Epithelial cell of prostate (primary cell): ENCODE measurements around the gene SLC32A1.

Source experiments
- DNase-seq: peaks from one replicate; pipeline ENCODE4 v3.0.0-alpha.2; 2011; ENCODE audit warnings: low read depth, low spot score
- H3K27ac ChIP-seq: fragments of 450-650 bp; 2 replicates; pipeline ENCODE4 v1.5.1; 2017; ENCODE audit warnings: mild to moderate bottlenecking

SLC32A1 gene

GRCh38 chr20:38748097-38748860 is 24.0 kb downstream of the SLC32A1 start, which contains the start of gene ACTR5:
TSS of gene ACTR5 (plus strand) at chr20:38748460. CDS start at chr20:38748479, 19 bp downstream.
- peak; percentile 40 for DNase-seq
- peak within 1 kb of the TSS; percentile 76 for H3K27ac ChIP-seq

- no peak for DNase-seq
- peak overlapping the region; percentile 76 for H3K27ac ChIP-seq
Observed at GRCh38 chr20:38748861-38749149, 24.5 kb downstream of the SLC32A1 start.

GRCh38 chr20:38751360-38751976 is 27.2 kb downstream of the SLC32A1 start:
- H3K27ac ChIP-seq = no peak overlapping the region
- no peak for DNase-seq

GRCh38 chr20:38752029-38752428 is 27.7 kb downstream of the SLC32A1 start:
- no peak overlapping the region for H3K27ac ChIP-seq
- no peak for DNase-seq

- no peak for DNase-seq
Observed at GRCh38 chr20:38754924-38755323, 30.6 kb downstream of the SLC32A1 start.

GRCh38 chr20:38755324-38755910 is 31.1 kb downstream of the SLC32A1 start:
- H3K27ac ChIP-seq = no peak overlapping the region
- no peak for DNase-seq

More at GRCh38 chr20:38754924-38755323, 30.6 kb downstream of the SLC32A1 start:
- H3K27ac ChIP-seq = no peak overlapping the region

GRCh38 chr20:38757145-38757775 is 33.0 kb downstream of the SLC32A1 start:
- no peak for DNase-seq
- no peak overlapping the region for H3K27ac ChIP-seq

GRCh38 chr20:38759106-38759505 is 34.8 kb downstream of the SLC32A1 start:
- no peak for DNase-seq
- no peak overlapping the region for H3K27ac ChIP-seq

- DNase-seq = no peak
- no peak overlapping the region for H3K27ac ChIP-seq
Observed at GRCh38 chr20:38760978-38761377, 36.7 kb downstream of the SLC32A1 start.

- no peak for DNase-seq
- no peak overlapping the region for H3K27ac ChIP-seq
Observed at GRCh38 chr20:38762174-38762573, 37.9 kb downstream of the SLC32A1 start.

GRCh38 chr20:38763616-38764015 is 39.3 kb downstream of the SLC32A1 start:
- H3K27ac ChIP-seq = no peak overlapping the region
- no peak for DNase-seq

GRCh38 chr20:38764567-38765318 is 40.5 kb downstream of the SLC32A1 start:
- peak overlapping the region; percentile 48 for H3K27ac ChIP-seq
- DNase-seq = peak; percentile 86

- no peak overlapping the region for H3K27ac ChIP-seq
- DNase-seq = no peak
Observed at GRCh38 chr20:38766071-38766470, 41.8 kb downstream of the SLC32A1 start.

GRCh38 chr20:38769376-38770295 is 45.4 kb downstream of the SLC32A1 start:
- H3K27ac ChIP-seq = no peak overlapping the region
- DNase-seq = no peak

- no peak for DNase-seq
- H3K27ac ChIP-seq = no peak overlapping the region
Observed at GRCh38 chr20:38770546-38770945, 46.3 kb downstream of the SLC32A1 start.

- H3K27ac ChIP-seq = no peak overlapping the region
- no peak for DNase-seq
Observed at GRCh38 chr20:38770970-38771369, 46.7 kb downstream of the SLC32A1 start.

- no peak for DNase-seq
- no peak overlapping the region for H3K27ac ChIP-seq
Observed at GRCh38 chr20:38771621-38772020, 47.3 kb downstream of the SLC32A1 start.

- no peak overlapping the region for H3K27ac ChIP-seq
- DNase-seq = no peak
Observed at GRCh38 chr20:38774167-38774566, 49.9 kb downstream of the SLC32A1 start.

- H3K27ac ChIP-seq = no peak overlapping the region
- no peak for DNase-seq
Observed at GRCh38 chr20:38776363-38776762, 52.1 kb downstream of the SLC32A1 start.
